Lower leg skin (tissue), 3 donors: ENCODE measurements around the gene NRF1.

Experiments used
- POLR2A ChIP-seq, 2 donors: fragments of 450-650 bp; IDR thresholded peaks; one replicate each; pipeline ENCODE4 v1.6.1; 2016 to 2017; ENCODE audit warnings: antibody characterized with exemption in 2 of 2, mild to moderate bottlenecking in 1 of 2, moderate library complexity in 1 of 2
- TF ChIP-seq, protein P1 (sequence below), 3 donors: fragments of 450-650 bp; IDR thresholded peaks; one replicate each; pipeline ENCODE4 v1.5.1; 2016; ENCODE audit warnings: antibody characterized with exemption in 3 of 3, mild to moderate bottlenecking in 3 of 3, moderate library complexity in 2 of 3

DNA sequence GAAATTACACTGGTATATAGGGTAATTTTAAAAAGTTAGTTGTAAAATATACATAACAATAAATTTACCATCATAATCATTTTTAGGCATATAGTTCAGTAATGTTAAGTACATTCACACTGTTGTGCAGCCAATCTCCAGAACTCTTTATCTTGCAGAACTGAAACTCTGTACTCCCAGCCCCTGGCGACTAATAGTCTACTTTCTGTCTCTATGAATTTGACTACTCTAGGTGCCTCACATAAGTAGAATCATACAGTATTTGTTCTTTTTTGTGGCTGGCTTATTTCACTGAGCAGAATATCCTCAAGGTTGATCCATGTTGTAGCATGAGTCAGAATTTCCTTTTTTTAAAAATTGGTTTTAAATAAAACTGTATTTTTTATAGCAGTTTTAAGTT, 41.4 kb downstream of the NRF1 start:
- no peak for TF ChIP-seq POLR2A (IDR thresholded peaks at IDR 0.05)
- TF ChIP-seq, protein P1, sequence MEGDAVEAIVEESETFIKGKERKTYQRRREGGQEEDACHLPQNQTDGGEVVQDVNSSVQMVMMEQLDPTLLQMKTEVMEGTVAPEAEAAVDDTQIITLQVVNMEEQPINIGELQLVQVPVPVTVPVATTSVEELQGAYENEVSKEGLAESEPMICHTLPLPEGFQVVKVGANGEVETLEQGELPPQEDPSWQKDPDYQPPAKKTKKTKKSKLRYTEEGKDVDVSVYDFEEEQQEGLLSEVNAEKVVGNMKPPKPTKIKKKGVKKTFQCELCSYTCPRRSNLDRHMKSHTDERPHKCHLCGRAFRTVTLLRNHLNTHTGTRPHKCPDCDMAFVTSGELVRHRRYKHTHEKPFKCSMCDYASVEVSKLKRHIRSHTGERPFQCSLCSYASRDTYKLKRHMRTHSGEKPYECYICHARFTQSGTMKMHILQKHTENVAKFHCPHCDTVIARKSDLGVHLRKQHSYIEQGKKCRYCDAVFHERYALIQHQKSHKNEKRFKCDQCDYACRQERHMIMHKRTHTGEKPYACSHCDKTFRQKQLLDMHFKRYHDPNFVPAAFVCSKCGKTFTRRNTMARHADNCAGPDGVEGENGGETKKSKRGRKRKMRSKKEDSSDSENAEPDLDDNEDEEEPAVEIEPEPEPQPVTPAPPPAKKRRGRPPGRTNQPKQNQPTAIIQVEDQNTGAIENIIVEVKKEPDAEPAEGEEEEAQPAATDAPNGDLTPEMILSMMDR (IDR thresholded peaks at IDR 0.05): no peak
